Measurements from ENCODE around the gene IQSEC3.

The IQSEC3 gene

GRCh38 chr12:175250-175649, 108.7 kb downstream of the IQSEC3 start:
- peaks cover 74% of the 10 kb centered on the region for H3K4me1 ChIP-seq (ENCODE audit: control insufficient read depth, insufficient read depth, low read length, poor library complexity, severe bottlenecking)
- no peaks in the 10 kb centered on the region for H3K36me3 ChIP-seq (ENCODE audit: control insufficient read depth, insufficient read depth, low read length)
- H3K27ac ChIP-seq (ENCODE audit: low read depth, low read length, severe bottlenecking), result no peak overlapping the region
- H3K9me3 ChIP-seq (ENCODE audit: control insufficient read depth, low read length), result no peaks in the 10 kb centered on the region
- no peak overlapping the region for H3K4me3 ChIP-seq (ENCODE audit: extremely low read depth, insufficient read depth, low read length, poor library complexity, severe bottlenecking)
- WGBS, 2 experiments (ENCODE audit: insufficient coverage in 2 of 2), result 82 to 93% methylated on average over 5 to 10 of the region's 10 CpGs

GRCh38 chr12:175759-176158, 109.2 kb downstream of the IQSEC3 start:
- H3K4me1 ChIP-seq (ENCODE audit: control insufficient read depth, insufficient read depth, low read length, poor library complexity, severe bottlenecking), result peaks cover 72% of the 10 kb centered on the region
- no peaks in the 10 kb centered on the region for H3K9me3 ChIP-seq (ENCODE audit: control insufficient read depth, low read length)
- WGBS, 2 experiments (ENCODE audit: insufficient coverage in 2 of 2), result 77 to 81% methylated on average over 14 of the region's 16 CpGs
- H3K4me3 ChIP-seq (ENCODE audit: extremely low read depth, insufficient read depth, low read length, poor library complexity, severe bottlenecking), result no peak overlapping the region
- H3K27ac ChIP-seq (ENCODE audit: low read depth, low read length, severe bottlenecking), result no peak overlapping the region
- H3K36me3 ChIP-seq (ENCODE audit: control insufficient read depth, insufficient read depth, low read length), result no peaks in the 10 kb centered on the region

- 80 to 86% methylated on average over 11 to 13 of the region's 16 CpGs for WGBS, 2 experiments (ENCODE audit: insufficient coverage in 2 of 2)
- no peaks in the 10 kb centered on the region for H3K36me3 ChIP-seq (ENCODE audit: control insufficient read depth, insufficient read depth, low read length)
- H3K27ac ChIP-seq (ENCODE audit: low read depth, low read length, severe bottlenecking), result peak overlapping the region; percentile 53
- H3K4me3 ChIP-seq (ENCODE audit: extremely low read depth, insufficient read depth, low read length, poor library complexity, severe bottlenecking), result no peak overlapping the region
- no peaks in the 10 kb centered on the region for H3K9me3 ChIP-seq (ENCODE audit: control insufficient read depth, low read length)
- H3K4me1 ChIP-seq (ENCODE audit: control insufficient read depth, insufficient read depth, low read length, poor library complexity, severe bottlenecking), result peaks cover 65% of the 10 kb centered on the region
Observed at GRCh38 chr12:176321-177181, 110.0 kb downstream of the IQSEC3 start.

GRCh38 chr12:177336-177979, 110.9 kb downstream of the IQSEC3 start:
- no peaks in the 10 kb centered on the region for H3K9me3 ChIP-seq (ENCODE audit: control insufficient read depth, low read length)
- H3K27ac ChIP-seq (ENCODE audit: low read depth, low read length, severe bottlenecking), result peak overlapping the region; percentile 43
- H3K36me3 ChIP-seq (ENCODE audit: control insufficient read depth, insufficient read depth, low read length), result no peaks in the 10 kb centered on the region
- whole genome bisulfite sequencing, 2 experiments (ENCODE audit: insufficient coverage in 2 of 2), result 69 to 75% methylated on average over 10 of the region's 11 CpGs
- H3K4me1 ChIP-seq (ENCODE audit: control insufficient read depth, insufficient read depth, low read length, poor library complexity, severe bottlenecking), result peaks cover 65% of the 10 kb centered on the region
- H3K4me3 ChIP-seq (ENCODE audit: extremely low read depth, insufficient read depth, low read length, poor library complexity, severe bottlenecking), result no peak overlapping the region

GRCh38 chr12:177980-178828, 111.6 kb downstream of the IQSEC3 start:
- H3K4me1 ChIP-seq (ENCODE audit: control insufficient read depth, insufficient read depth, low read length, poor library complexity, severe bottlenecking), result peaks cover 64% of the 10 kb centered on the region
- H3K9me3 ChIP-seq (ENCODE audit: control insufficient read depth, low read length), result no peaks in the 10 kb centered on the region
- 93 to 96% methylated on average over 15 to 17 of the region's 20 CpGs for WGBS, 2 experiments (ENCODE audit: insufficient coverage in 2 of 2)
- H3K4me3 ChIP-seq (ENCODE audit: extremely low read depth, insufficient read depth, low read length, poor library complexity, severe bottlenecking), result no peak overlapping the region
- no peaks in the 10 kb centered on the region for H3K36me3 ChIP-seq (ENCODE audit: control insufficient read depth, insufficient read depth, low read length)
- H3K27ac ChIP-seq (ENCODE audit: low read depth, low read length, severe bottlenecking), result no peak overlapping the region

GRCh38 chr12:178829-179109, 112.2 kb downstream of the IQSEC3 start:
- no peak overlapping the region for H3K4me3 ChIP-seq (ENCODE audit: extremely low read depth, insufficient read depth, low read length, poor library complexity, severe bottlenecking)
- 83 to 100% methylated on average over 2 of the region's 3 CpGs for WGBS, 2 experiments (ENCODE audit: insufficient coverage in 2 of 2)
- no peaks in the 10 kb centered on the region for H3K9me3 ChIP-seq (ENCODE audit: control insufficient read depth, low read length)
- no peak overlapping the region for H3K27ac ChIP-seq (ENCODE audit: low read depth, low read length, severe bottlenecking)
- no peaks in the 10 kb centered on the region for H3K36me3 ChIP-seq (ENCODE audit: control insufficient read depth, insufficient read depth, low read length)
- peaks cover 64% of the 10 kb centered on the region for H3K4me1 ChIP-seq (ENCODE audit: control insufficient read depth, insufficient read depth, low read length, poor library complexity, severe bottlenecking)

GRCh38 chr12:179131-179884, 112.7 kb downstream of the IQSEC3 start:
- WGBS, 2 experiments (ENCODE audit: insufficient coverage in 2 of 2), result 82 to 92% methylated on average over 8 to 11 of the region's 11 CpGs

GRCh38 chr12:179885-180284, 113.3 kb downstream of the IQSEC3 start:
- no peaks in the 10 kb centered on the region for H3K36me3 ChIP-seq (ENCODE audit: control insufficient read depth, insufficient read depth, low read length)
- H3K27ac ChIP-seq (ENCODE audit: low read depth, low read length, severe bottlenecking), result no peak overlapping the region
- no peak overlapping the region for H3K4me3 ChIP-seq (ENCODE audit: extremely low read depth, insufficient read depth, low read length, poor library complexity, severe bottlenecking)
- H3K4me1 ChIP-seq (ENCODE audit: control insufficient read depth, insufficient read depth, low read length, poor library complexity, severe bottlenecking), result peaks cover 62% of the 10 kb centered on the region
- H3K9me3 ChIP-seq (ENCODE audit: control insufficient read depth, low read length), result no peaks in the 10 kb centered on the region
- 92 to 93% methylated on average over 4 to 5 of the region's 5 CpGs for WGBS, 2 experiments (ENCODE audit: insufficient coverage in 2 of 2)

More at GRCh38 chr12:179131-179884, 112.7 kb downstream of the IQSEC3 start:
- no peaks in the 10 kb centered on the region for H3K36me3 ChIP-seq (ENCODE audit: control insufficient read depth, insufficient read depth, low read length)
- H3K4me1 ChIP-seq (ENCODE audit: control insufficient read depth, insufficient read depth, low read length, poor library complexity, severe bottlenecking), result peaks cover 64% of the 10 kb centered on the region
- no peaks in the 10 kb centered on the region for H3K9me3 ChIP-seq (ENCODE audit: control insufficient read depth, low read length)
- no peak overlapping the region for H3K4me3 ChIP-seq (ENCODE audit: extremely low read depth, insufficient read depth, low read length, poor library complexity, severe bottlenecking)
- no peak overlapping the region for H3K27ac ChIP-seq (ENCODE audit: low read depth, low read length, severe bottlenecking)

- WGBS, 2 experiments (ENCODE audit: insufficient coverage in 2 of 2), result 88 to 90% methylated on average over 8 of the region's 8 CpGs
- Histone ChIP-seq H3K4me3 (ENCODE audit: extremely low read depth, insufficient read depth, low read length, poor library complexity, severe bottlenecking) (no peak overlapping the region), H3K36me3 (ENCODE audit: control insufficient read depth, insufficient read depth, low read length) (no peaks in the 10 kb centered on the region), H3K27ac (ENCODE audit: low read depth, low read length, severe bottlenecking) (no peak overlapping the region), H3K4me1 (ENCODE audit: control insufficient read depth, insufficient read depth, low read length, poor library complexity, severe bottlenecking) (peaks cover 56% of the 10 kb centered on the region), H3K9me3 (ENCODE audit: control insufficient read depth, low read length) (no peaks in the 10 kb centered on the region)
Observed at GRCh38 chr12:180445-180844, 113.9 kb downstream of the IQSEC3 start.

- 89% methylated on average over 13 to 17 of the region's 17 CpGs for WGBS, 2 experiments (ENCODE audit: insufficient coverage in 2 of 2)
- Histone ChIP-seq H3K27ac (ENCODE audit: low read depth, low read length, severe bottlenecking) (peak overlapping the region; percentile 79), H3K9me3 (ENCODE audit: control insufficient read depth, low read length) (no peaks in the 10 kb centered on the region), H3K4me3 (ENCODE audit: extremely low read depth, insufficient read depth, low read length, poor library complexity, severe bottlenecking) (no peak overlapping the region), H3K4me1 (ENCODE audit: control insufficient read depth, insufficient read depth, low read length, poor library complexity, severe bottlenecking) (peaks cover 44% of the 10 kb centered on the region), H3K36me3 (ENCODE audit: control insufficient read depth, insufficient read depth, low read length) (no peaks in the 10 kb centered on the region)
Observed at GRCh38 chr12:181921-182320, 115.4 kb downstream of the IQSEC3 start.

All from mesodermal cell (in vitro differentiated cells).